Stimulated activated CD4-positive, alpha-beta T cell treated with anti-CD3 and anti-CD28 coated beads, Interleukin-12 subunit alpha, Interleukin-12 subunit beta, amount 100 ng/mL, for 24 hours (primary cell): ENCODE data around the gene TBL1XR1.
A peak's percentile ranks its signal among the peaks of the same experiment; 100 is the strongest.

Source experiments
- DNase-seq, 2 experiments: peaks; one replicate each; pipeline ENCODE4 v3.0.0-alpha.2; 2020; ENCODE audit warnings: low read depth in 2 of 2

TBL1XR1 gene

DNA sequence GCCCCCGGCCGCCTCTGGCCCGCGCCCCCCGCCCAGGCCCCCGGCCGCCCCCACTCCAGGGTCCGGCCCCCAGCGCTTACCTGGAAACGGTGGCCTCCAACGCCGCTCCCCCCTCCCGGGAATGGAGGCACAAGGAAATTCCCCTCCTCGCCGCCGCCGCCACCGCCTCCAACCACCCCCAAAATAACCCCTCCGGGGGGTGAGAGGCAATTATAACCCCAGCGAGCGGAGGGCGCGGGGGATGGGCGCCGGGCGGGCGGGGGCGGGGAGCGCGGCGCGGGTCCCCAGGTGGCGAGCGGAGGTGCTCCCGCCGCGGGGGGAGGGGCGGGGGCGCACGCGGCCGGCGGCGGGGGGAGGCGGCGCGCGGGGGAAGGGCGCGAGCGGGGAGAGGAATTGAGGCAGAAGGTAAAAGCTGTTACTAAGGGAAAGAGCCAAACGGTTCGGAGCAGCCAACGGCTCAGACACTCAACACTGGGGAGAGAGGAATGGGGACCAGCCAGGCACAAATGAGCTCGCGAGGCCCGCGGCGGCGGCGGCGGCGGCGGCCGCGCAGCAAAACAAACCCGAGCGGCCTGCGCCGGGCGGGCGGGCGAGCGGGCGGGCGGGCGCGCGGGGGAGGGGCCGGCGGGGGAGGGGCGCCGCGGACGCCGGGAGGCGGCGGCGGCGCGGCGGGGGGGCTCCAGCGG, at the start of gene TBL1XR1:
TSS of gene TBL1XR1 (minus strand) at position 442 of the 686 bp plus-strand sequence. CDS start 132,505 bp downstream, outside the sequence.
- DNase-seq = peak; percentile 60 to 68

GRCh38 chr3:177245250-177245649, 48.0 kb upstream of the TBL1XR1 start:
- no peak for DNase-seq

- DNase-seq = no peak
Observed at GRCh38 chr3:177244606-177245005, 47.3 kb upstream of the TBL1XR1 start.

DNA sequence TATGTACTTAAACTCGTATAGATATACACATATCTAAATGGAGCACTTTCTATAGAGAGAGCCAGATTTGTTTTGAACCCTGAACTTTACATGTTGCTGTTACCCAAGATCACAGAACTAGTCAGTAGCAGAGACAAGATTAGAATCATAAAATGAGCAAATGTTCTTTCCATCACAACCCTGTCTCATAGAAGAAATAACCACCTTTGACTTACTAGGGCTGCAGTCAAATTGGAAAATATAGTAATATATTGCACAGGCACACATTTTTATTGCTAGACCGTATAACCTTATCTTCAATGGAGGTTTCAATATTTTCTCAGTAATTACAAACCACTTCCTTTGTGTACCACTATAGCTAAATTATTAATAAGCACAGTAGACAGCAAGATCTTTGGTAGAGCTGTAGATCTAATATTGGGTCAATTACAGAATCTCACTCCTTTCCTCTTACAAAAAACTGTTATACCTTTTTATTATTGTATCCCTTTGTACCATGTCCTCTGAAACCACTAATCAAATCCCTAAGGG, 41.5 kb upstream of the TBL1XR1 start:
- no peak for DNase-seq

DNA sequence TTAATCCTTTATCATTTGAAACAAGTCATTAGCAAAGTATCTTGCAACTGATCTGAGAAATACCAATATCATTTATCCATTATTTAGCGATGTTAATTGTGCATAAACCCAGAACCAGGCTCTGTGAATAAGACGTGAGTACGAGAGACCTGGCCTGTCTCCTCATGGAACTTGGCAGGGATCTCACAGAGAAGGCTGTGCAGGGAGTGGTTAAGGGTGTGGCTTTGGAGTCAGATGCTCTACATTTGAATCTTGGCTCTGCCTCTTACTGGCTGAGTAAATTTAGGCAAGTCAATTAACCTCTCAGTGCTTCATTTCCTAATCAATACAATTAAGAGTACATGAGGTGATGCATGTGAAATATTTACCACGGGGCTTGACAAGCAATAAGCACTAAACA, 39.9 kb upstream of the TBL1XR1 start:
- DNase-seq = no peak

DNA sequence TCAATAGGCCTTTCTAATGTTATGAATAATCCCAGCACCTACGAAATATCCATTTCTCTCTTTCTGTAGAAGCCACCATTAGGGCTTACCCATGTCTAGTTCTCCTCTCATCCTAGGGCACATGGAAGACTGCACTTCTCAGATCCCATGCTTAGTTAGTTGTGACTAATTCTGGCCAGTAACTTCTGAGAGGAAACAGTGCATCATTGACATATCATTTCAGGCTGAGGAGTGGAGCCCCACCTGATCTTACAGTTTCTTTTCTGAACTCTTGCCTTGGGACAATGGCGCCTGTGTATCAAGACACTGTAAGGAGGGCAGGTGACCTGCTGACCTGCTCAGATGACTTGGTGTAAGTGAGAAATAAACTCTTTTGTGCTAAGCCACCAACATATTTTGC, 39.4 kb upstream of the TBL1XR1 start:
- no peak for DNase-seq

- DNase-seq = no peak
Observed at GRCh38 chr3:177234121-177234520, 36.8 kb upstream of the TBL1XR1 start.

DNA sequence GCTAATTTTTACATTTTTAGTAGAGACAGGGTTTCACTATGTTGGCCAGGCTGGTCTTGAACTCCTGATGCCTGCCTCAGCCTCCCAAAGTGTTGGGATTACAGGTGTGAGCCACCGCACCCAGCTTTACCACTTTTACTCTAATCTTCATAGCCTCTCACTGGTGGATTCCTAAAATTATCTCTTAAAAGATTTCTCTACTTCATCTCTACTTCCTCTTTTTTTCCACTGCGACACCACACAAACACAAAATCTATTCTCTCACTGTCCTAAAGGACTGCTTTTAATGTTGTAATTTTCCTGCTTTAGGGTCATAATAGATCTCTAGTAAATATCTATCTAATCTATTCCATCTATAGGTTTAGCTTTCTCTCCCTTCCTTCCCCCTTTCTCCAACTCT, 34.0 kb upstream of the TBL1XR1 start:
- no peak for DNase-seq

- DNase-seq = no peak
Observed at GRCh38 chr3:177230641-177231040, 33.4 kb upstream of the TBL1XR1 start.

DNA sequence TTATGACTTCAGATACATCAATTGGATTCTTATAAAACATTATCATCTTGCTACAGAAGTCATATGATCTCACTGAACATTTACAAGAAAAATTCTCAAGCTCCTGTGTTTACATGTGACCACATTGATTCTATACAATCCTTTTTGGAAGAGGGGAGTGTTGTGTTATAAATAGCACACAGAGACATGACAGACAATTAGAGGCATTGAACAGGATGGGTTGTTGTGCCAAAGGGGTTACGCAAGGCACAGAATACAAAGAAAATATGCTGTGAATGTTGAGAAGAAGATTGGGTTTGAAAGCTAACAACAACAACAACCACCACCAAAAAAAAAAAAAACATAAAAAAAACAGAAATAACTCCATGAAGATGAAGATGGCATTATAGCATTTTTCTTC, 32.5 kb upstream of the TBL1XR1 start:
- no peak for DNase-seq

- no peak for DNase-seq
Observed at GRCh38 chr3:177228601-177229190, 31.4 kb upstream of the TBL1XR1 start.

GRCh38 chr3:177224414-177224813, 27.1 kb upstream of the TBL1XR1 start:
- no peak for DNase-seq

GRCh38 chr3:177221744-177222143, 24.5 kb upstream of the TBL1XR1 start:
- DNase-seq = no peak

DNA sequence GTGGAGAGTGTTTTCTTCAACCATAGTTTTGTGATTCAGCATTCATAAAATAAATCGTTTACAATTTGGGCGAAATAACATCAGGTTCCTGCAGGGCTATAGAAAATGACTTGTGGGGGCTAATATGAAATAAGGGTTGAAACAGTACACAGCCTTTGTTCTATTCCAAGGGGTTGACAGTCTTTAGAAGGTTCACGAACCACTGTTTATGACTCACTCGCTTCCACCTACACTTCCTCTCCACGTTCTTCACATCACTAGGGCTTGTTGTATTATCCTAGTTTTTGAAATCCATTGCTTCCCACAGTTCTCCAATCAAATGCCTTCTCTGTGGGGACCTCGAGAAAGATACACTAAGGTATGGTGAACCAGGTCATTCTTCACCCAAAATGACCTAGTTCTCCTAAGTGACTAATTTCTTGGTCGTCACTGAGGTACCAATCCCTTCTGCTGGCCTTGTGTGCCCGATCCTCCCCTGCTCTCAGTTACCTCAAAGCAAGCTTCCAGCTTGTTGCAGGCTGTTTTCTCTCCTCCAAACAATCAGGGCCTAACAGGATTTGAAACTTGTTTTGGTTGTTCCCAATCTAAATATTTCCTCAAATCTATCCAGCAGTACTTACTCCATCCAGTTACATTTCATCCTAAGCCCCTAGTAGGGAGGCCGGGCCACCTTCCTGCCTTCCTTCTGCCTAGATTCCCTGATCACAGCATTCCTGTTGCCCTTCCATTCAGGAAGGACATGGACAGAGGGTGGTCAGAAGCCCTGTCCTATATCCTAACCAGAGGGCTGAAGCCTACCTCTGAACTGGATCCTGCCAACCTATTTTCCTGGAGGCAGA, 23.1 kb upstream of the TBL1XR1 start:
- no peak for DNase-seq

DNA sequence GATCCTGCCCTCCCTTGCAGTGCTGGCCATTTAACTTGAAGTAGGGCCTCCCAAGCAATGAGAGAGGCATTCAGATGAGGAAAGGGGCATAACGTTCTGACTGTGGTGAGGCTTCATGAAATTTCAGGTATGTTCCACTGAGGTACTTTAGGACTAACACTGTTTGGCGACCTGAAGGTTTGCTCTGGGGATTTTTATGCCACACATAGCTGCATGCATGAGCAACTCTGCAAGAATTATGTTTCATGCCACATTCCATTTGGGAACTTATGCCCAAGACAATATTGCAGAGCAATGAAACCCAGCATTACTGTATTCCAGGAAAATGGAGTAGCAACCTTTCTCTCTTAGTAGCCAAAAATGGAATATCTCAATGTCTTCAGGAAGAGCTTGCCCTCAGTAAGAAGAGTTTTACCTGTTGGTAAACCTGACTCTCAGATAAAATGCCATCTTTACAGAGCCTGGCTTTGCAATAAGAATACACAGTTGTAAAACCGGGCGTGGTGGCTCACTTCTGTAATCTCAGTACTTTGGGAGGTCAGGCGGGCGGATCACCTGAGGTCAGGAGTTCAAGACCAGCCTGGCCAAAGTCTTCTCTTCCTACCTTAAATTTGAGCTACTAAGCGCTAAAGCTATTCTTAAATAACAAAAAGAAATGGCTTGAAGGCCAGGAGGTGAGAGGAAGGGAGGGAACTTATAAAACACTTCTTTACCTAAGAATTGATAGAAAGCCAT, 16.7 kb upstream of the TBL1XR1 start:
- no peak for DNase-seq

DNA sequence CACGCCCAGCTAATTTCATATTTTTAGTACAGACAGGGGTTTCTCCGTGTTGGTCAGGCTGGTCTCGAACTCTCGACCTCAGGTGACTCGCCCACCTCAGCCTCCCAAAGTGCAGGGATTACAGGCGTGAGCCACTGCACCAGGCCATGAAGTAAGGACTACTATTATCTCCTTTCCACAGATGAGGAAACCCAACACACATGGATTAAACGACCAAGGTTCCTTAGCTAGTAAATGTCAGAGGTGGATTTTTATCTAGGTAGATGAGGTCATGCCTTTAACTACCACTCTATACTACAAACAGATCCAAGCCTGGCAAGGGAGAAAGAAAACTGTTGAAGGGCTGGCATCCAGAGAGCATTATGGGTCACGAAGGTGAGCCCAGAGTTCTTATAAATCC, 15.5 kb upstream of the TBL1XR1 start:
- no peak for DNase-seq

- no peak for DNase-seq
Observed at GRCh38 chr3:177212278-177212610, 15.0 kb upstream of the TBL1XR1 start.

DNA sequence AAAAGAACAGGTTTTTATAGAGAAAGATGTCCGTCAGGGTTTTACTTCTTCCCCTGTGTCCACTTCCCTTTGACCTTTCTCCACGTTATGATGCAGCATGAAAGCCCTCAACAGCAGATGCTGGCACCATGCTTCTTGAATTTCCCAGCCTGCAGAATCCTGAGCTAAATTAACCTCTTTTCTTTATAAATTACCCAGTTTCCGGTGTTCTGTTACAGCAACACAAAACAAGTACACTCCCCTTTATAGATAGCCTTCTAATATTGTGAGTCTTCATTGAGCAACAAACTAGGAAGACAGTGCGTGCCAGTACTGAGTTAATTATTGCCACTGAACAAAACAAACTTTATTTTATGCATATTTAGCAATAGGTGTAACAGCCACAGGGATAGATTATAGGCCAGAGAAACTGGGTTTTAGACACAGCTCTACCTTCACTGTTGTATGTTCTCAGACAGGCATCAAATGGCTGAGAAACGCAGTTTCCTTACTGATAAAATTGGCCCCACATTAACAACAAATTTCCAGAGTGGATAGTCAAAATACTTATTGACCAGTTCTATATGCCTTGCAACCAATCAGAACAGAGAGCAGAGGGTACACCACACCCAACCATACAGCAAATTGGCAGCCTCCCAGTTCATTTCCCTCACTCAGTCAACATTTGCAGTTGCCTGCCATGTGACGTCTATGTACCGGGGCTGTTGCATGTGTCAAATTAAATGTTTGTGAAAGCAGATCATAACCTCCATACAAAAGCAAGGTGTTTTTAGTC, 14.4 kb upstream of the TBL1XR1 start:
- no peak for DNase-seq

GRCh38 chr3:177210744-177211502, 13.6 kb upstream of the TBL1XR1 start:
- DNase-seq = no peak

DNA sequence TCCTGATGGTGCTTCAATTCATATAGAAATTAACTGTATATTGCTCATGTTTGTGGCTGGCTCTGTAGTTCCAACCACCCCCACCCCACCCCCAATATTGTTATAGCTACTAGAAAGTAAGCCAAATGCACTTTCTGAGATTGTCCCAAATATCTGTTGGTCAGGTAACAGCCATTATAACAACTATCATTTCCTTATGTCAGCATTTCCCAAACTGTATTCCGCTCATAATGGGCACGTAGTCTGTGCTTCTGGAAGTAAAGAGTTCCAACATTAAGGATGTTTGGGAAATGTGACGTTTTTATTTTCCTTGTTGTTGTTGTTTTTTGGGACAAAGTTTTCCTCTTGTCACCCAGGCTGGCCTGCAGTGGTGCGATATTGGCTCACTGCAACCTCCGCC, 12.2 kb upstream of the TBL1XR1 start:
- DNase-seq = no peak
